ENCODE measurements around the gene MPC1. TPM values are rescaled to one million over a fixed set of nuclear protein-coding genes. Genes with fewer than 3 reads are reported as not detected.

MPC1 gene
- total and polyA plus RNA-seq, 11 donors = 213 to 796 (median 542) TPM

DNA sequence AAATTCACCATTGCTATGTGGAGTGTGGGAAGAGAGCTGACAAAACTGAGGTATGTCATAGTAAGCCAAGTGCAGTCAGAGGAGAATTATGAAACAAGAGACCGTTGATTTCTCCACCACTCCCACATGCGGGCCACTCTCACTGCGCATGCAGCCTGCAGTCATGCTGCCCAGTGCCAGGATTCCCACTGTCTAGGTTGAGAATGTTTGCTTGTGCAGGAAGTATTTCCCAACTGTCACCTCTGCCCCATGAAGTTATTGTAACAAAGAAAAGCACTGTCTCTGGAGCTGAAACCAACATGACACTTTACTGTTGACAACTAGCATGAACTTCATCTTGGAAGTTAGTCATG, 21.7 kb downstream of the MPC1 start:
- peak overlapping the region in 8 of 12 donors; percentile 22 to 88 (median 50) for H3K27ac ChIP-seq
- H3K9me3 ChIP-seq = no peaks in the 10 kb centered on the region
- intact Hi-C loops (cut with DNase I) = no loop called here
- H3K4me3 ChIP-seq = no peak overlapping the region
- peaks cover 3 to 51% (median 33%) of the 10 kb centered on the region in 12 donors for H3K4me1 ChIP-seq
- no peak for TF ChIP-seq POLR2A (IDR thresholded peaks at IDR 0.05)
- TF ChIP-seq, protein P1, sequence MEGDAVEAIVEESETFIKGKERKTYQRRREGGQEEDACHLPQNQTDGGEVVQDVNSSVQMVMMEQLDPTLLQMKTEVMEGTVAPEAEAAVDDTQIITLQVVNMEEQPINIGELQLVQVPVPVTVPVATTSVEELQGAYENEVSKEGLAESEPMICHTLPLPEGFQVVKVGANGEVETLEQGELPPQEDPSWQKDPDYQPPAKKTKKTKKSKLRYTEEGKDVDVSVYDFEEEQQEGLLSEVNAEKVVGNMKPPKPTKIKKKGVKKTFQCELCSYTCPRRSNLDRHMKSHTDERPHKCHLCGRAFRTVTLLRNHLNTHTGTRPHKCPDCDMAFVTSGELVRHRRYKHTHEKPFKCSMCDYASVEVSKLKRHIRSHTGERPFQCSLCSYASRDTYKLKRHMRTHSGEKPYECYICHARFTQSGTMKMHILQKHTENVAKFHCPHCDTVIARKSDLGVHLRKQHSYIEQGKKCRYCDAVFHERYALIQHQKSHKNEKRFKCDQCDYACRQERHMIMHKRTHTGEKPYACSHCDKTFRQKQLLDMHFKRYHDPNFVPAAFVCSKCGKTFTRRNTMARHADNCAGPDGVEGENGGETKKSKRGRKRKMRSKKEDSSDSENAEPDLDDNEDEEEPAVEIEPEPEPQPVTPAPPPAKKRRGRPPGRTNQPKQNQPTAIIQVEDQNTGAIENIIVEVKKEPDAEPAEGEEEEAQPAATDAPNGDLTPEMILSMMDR (IDR thresholded peaks at IDR 0.05) = no peak
- no peaks in the 10 kb centered on the region for H3K27me3 ChIP-seq
- peak; percentile 52 to 78 (median 70) for ATAC-seq
- DNase-seq = peak in 3 of 5 donors; percentile 51 to 70 (median 60)
- 51 to 60% (median 56%) methylated on average over 3 of the region's 3 CpGs for WGBS, 4 donors
- H3K36me3 ChIP-seq = peaks cover 0 to 39% (median 27%) of the 10 kb centered on the region in 9 donors

DNA sequence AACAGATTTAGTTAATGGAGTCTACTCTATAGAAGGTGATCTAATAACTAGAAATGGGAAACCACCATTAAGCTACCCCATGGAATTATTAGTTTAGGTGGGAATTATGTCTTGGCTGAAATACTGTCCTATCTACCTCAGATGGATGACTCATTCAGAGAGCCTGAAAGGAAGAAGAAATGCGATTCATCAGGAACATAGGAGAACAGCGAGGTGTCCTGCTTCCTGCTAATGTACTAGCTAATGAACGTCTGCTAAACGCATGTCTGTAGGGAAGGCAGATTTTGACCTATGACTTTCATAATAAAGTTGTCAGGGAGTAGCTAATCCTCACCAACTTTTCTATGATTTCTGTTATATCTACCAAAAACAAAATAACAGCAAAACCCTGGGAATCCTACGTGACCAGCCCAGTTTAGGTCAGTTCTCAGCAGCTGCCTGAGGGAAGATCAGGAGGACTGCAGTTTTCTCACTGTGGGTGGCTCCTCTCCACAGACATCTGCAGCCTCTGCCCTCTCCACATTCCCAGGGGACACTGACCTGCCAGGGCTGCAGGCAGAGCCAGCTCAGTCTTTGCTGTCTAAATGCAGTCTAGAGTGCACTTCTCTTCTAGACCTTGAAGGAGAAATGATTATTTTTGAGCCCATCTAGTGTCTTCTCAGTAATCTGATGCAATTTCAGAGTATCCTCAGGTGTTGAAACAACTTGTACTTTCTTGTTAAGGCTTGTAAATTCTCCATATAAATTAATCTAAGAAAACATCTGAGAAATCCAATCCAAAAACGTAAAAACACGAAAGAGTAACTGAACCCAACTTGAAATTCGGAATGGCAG, 22.3 kb downstream of the MPC1 start:
- 63 to 71% (median 65%) methylated on average over 8 of the region's 8 CpGs for WGBS, 4 donors
- DNase-seq (no peak), ATAC-seq (peak in 1 of 4 donors; percentile 51)
- TF ChIP-seq POLR2A (IDR thresholded peaks at IDR 0.05) = no peak
- TF ChIP-seq, protein P1 (IDR thresholded peaks at IDR 0.05) = no peak
- Histone ChIP-seq H3K4me3 (no peak overlapping the region), H3K27ac (peak overlapping the region in 8 of 12 donors; percentile 22 to 88 (median 50)), H3K4me1 (peaks cover 3 to 45% (median 27%) of the 10 kb centered on the region in 12 donors), H3K36me3 (peaks cover 0 to 34% (median 25%) of the 10 kb centered on the region in 9 donors), H3K9me3 (no peaks in the 10 kb centered on the region), H3K27me3 (no peaks in the 10 kb centered on the region)
- intact Hi-C loops (cut with DNase I) = no loop called here

DNA sequence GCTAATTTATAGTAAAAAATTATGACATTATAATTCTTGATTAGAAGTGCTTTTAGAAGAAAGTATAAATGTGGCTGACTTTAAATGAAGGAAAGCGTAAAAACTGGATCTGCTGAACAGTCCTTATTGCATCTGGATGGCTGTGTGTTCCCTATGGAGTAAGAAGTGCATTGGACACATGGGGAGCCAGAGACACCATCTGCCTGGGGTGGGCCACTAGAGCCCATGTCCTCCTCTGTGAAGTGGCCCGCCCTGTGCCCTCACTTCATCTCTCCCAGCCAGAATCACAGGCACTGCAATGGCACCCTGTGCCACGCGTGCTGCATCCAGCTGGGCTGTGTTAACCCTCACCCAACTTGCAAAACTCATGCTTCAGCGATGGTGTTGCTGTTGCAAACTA, 27.2 kb downstream of the MPC1 start:
- no peaks in the 10 kb centered on the region for H3K27me3 ChIP-seq
- H3K36me3 ChIP-seq = no peaks in the 10 kb centered on the region
- H3K27ac ChIP-seq = no peak overlapping the region
- H3K9me3 ChIP-seq = peaks cover 0 to 3% (median 0%) of the 10 kb centered on the region in 12 donors
- no peak for DNase-seq
- TF ChIP-seq, protein P1 (IDR thresholded peaks at IDR 0.05) = no peak
- TF ChIP-seq POLR2A (IDR thresholded peaks at IDR 0.05) = no peak
- WGBS, 4 donors = 77 to 80% (median 79%) methylated on average over 5 of the region's 5 CpGs
- intact Hi-C loops (cut with DNase I) = no loop called here
- ATAC-seq = no peak
- peaks cover 0 to 7% (median 4%) of the 10 kb centered on the region in 12 donors for H3K4me1 ChIP-seq
- no peak overlapping the region for H3K4me3 ChIP-seq

DNA sequence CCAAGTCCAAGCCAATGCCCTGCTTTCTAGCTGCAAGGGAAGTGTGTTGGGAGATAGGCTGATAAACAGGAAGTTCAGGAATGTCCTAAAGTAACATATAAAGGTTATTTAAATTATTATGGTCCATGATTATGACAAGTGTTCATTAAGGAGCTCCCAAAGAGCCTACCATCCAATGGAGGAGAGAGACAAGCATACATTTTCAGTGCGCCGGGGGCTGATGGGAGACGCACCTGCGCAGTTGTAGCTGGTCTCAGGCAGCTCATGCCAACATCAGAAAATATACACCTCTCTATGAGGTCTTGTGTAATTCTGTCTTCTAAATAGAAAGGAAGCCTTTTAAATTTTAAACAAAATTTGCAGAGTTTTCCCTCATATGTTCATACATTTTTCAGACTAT, 27.8 kb downstream of the MPC1 start:
- TF ChIP-seq POLR2A (IDR thresholded peaks at IDR 0.05) = no peak
- TF ChIP-seq, protein P1 (IDR thresholded peaks at IDR 0.05) = no peak
- intact Hi-C loops (cut with DNase I) = no loop called here

More for the DNA sequence above, 27.8 kb downstream of the MPC1 start:
- 96 to 98% (median 98%) methylated on average over 4 of the region's 4 CpGs for WGBS, 4 donors
- Histone ChIP-seq H3K4me3 (no peak overlapping the region), H3K4me1 (peaks cover 0 to 1% (median 0%) of the 10 kb centered on the region in 12 donors), H3K9me3 (peaks cover 0 to 9% (median 0%) of the 10 kb centered on the region in 12 donors), H3K27ac (no peak overlapping the region), H3K27me3 (no peaks in the 10 kb centered on the region), H3K36me3 (no peaks in the 10 kb centered on the region)
- ATAC-seq = no peak
- no peak for DNase-seq

Data from heart left ventricle (tissue), 16 donors.